ENCODE data around the gene EXOC4. TPM values are rescaled to one million over a fixed set of nuclear protein-coding genes. Genes with fewer than 3 reads are reported as not detected.

EXOC4 gene
- total and polyA plus RNA-seq, 2 donors (not counting 1 experiment from before 2014, with no cell fraction given) = 79.6 to 158 TPM

DNA sequence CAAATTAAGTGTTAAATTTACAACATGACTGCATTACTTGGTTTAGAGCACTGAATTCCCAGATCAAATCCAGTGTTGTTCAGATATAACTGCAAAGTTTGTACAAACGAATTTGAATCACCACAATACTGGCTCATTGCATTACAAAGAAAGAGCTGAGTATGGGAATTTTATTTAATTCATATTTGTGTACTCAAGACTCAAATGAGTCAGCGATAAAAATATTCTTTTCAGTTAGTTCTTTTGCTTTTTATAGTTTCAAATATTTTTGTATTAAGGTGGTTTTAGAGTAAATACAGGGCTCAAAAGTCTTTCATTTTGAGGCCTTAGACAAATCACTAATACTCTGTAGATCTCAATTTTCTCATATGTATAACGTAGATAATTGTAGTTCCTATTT, 805.6 kb downstream of the EXOC4 start:
- Histone ChIP-seq H2AFZ (ENCODE audit: low read length) (no peak overlapping the region), H3K4me3 (replicated peaks in 1 of 4; ENCODE audit: control extremely low read depth in 1 of 4, insufficient read depth in 1 of 4, low read depth in 3 of 4, low read length in 4 of 4) (no peak overlapping the region), H3K4me1 (ENCODE audit: control insufficient read depth, extremely low read depth, insufficient read depth, low read length) (no peaks in the 10 kb centered on the region), H3K36me3 (ENCODE audit: control insufficient read depth, insufficient read depth, low read length) (no peaks in the 10 kb centered on the region), H3K9ac (ENCODE audit: insufficient read depth, low read length) (no peak overlapping the region), H3K27me3 (ENCODE audit: control insufficient read depth, insufficient read depth, low read length) (no peaks in the 10 kb centered on the region), H3K4me2 (ENCODE audit: extremely low read depth, insufficient read depth, low read length) (no peak overlapping the region), H3K79me2 (ENCODE audit: control insufficient read depth, insufficient read depth, low read length) (no peaks in the 10 kb centered on the region), H3K9me3 (ENCODE audit: control insufficient read depth, insufficient read depth, low read depth, low read length) (no peaks in the 10 kb centered on the region), H4K20me1 (ENCODE audit: control insufficient read depth, extremely low read depth, insufficient read depth, low read length) (no peaks in the 10 kb centered on the region), H3K27ac (ENCODE audit: insufficient read depth, low read length) (no peak overlapping the region)
- no peak for TF ChIP-seq EZH2 (IDR thresholded peaks at IDR 0.05; ENCODE audit: low read length, missing control alignments)
- TF ChIP-seq, protein P1, sequence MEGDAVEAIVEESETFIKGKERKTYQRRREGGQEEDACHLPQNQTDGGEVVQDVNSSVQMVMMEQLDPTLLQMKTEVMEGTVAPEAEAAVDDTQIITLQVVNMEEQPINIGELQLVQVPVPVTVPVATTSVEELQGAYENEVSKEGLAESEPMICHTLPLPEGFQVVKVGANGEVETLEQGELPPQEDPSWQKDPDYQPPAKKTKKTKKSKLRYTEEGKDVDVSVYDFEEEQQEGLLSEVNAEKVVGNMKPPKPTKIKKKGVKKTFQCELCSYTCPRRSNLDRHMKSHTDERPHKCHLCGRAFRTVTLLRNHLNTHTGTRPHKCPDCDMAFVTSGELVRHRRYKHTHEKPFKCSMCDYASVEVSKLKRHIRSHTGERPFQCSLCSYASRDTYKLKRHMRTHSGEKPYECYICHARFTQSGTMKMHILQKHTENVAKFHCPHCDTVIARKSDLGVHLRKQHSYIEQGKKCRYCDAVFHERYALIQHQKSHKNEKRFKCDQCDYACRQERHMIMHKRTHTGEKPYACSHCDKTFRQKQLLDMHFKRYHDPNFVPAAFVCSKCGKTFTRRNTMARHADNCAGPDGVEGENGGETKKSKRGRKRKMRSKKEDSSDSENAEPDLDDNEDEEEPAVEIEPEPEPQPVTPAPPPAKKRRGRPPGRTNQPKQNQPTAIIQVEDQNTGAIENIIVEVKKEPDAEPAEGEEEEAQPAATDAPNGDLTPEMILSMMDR (conservative IDR thresholded peaks at IDR 0.05 in 1 of 2, IDR thresholded peaks at IDR 0.05 in 1 of 2; ENCODE audit: low read depth in 1 of 2, low read length in 2 of 2) = no peak
- DNase-seq (ENCODE audit: low read depth in 2 of 2) = no peak

DNA sequence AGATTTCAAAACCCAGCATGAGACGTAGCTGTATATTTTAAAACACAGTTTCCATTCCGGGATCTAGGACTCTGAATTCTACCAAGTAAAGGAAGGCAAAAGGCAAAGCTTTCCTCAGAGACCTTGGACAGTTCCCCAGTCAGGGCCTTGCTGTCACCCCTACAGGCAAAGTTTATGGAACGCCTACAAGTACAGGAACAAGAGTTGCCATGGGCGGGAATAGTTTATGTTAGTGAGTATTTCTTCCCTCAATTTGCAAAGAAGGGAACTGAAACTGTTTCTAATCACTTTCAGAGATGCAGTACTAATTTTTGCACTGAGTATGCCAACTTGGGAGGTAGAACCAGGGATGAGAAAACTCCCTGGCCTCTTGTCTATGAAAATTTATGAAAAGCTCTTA, 806.1 kb downstream of the EXOC4 start:
- Histone ChIP-seq H2AFZ (ENCODE audit: low read length) (no peak overlapping the region), H3K27me3 (ENCODE audit: control insufficient read depth, insufficient read depth, low read length) (no peaks in the 10 kb centered on the region)
- TF ChIP-seq, protein P1 (conservative IDR thresholded peaks at IDR 0.05 in 1 of 2, IDR thresholded peaks at IDR 0.05 in 1 of 2; ENCODE audit: low read depth in 1 of 2, low read length in 2 of 2) = peak in 1 of 2 donors; percentile 7
- no peak for TF ChIP-seq EZH2 (IDR thresholded peaks at IDR 0.05; ENCODE audit: low read length, missing control alignments)

DNA sequence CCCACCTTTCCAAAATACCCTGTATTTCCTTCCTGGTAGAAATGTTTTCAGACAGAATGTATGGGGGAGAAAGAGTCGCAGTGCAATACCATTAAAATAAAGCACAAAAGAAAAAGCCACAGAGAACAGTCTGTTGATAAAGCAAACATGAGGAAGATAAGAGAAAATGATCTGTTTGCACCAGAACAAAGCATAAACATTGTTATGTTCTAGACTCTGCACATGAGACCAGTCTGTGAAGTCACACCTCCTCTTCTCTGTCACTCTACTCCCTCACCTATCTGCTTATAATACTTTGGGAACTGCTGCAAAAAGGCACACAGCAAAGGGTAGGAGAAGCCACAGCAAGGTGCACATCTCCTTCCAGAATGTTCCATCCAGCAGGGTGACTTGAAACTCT, 807.0 kb downstream of the EXOC4 start:
- no peaks in the 10 kb centered on the region for H3K4me1 ChIP-seq (ENCODE audit: control insufficient read depth, extremely low read depth, insufficient read depth, low read length)
- no peaks in the 10 kb centered on the region for H4K20me1 ChIP-seq (ENCODE audit: control insufficient read depth, extremely low read depth, insufficient read depth, low read length)
- no peak overlapping the region for H3K9ac ChIP-seq (ENCODE audit: insufficient read depth, low read length)
- no peak overlapping the region for H2AFZ ChIP-seq (ENCODE audit: low read length)
- no peak for DNase-seq (ENCODE audit: low read depth in 2 of 2)
- H3K4me3 ChIP-seq (replicated peaks in 1 of 4; ENCODE audit: control extremely low read depth in 1 of 4, insufficient read depth in 1 of 4, low read depth in 3 of 4, low read length in 4 of 4) = no peak overlapping the region
- no peaks in the 10 kb centered on the region for H3K27me3 ChIP-seq (ENCODE audit: control insufficient read depth, insufficient read depth, low read length)
- H3K36me3 ChIP-seq (ENCODE audit: control insufficient read depth, insufficient read depth, low read length) = no peaks in the 10 kb centered on the region
- no peak overlapping the region for H3K4me2 ChIP-seq (ENCODE audit: extremely low read depth, insufficient read depth, low read length)
- TF ChIP-seq, protein P1 (conservative IDR thresholded peaks at IDR 0.05 in 1 of 2, IDR thresholded peaks at IDR 0.05 in 1 of 2; ENCODE audit: low read depth in 1 of 2, low read length in 2 of 2) = no peak
- TF ChIP-seq EZH2 (IDR thresholded peaks at IDR 0.05; ENCODE audit: low read length, missing control alignments) = no peak
- H3K9me3 ChIP-seq (ENCODE audit: control insufficient read depth, insufficient read depth, low read depth, low read length) = no peaks in the 10 kb centered on the region
- H3K27ac ChIP-seq (ENCODE audit: insufficient read depth, low read length) = no peak overlapping the region
- no peaks in the 10 kb centered on the region for H3K79me2 ChIP-seq (ENCODE audit: control insufficient read depth, insufficient read depth, low read length)

More for the DNA sequence above, 806.1 kb downstream of the EXOC4 start:
- Histone ChIP-seq H3K4me3 (replicated peaks in 1 of 4; ENCODE audit: control extremely low read depth in 1 of 4, insufficient read depth in 1 of 4, low read depth in 3 of 4, low read length in 4 of 4) (no peak overlapping the region), H3K4me2 (ENCODE audit: extremely low read depth, insufficient read depth, low read length) (no peak overlapping the region), H3K4me1 (ENCODE audit: control insufficient read depth, extremely low read depth, insufficient read depth, low read length) (no peaks in the 10 kb centered on the region), H3K9ac (ENCODE audit: insufficient read depth, low read length) (no peak overlapping the region), H4K20me1 (ENCODE audit: control insufficient read depth, extremely low read depth, insufficient read depth, low read length) (no peaks in the 10 kb centered on the region), H3K36me3 (ENCODE audit: control insufficient read depth, insufficient read depth, low read length) (no peaks in the 10 kb centered on the region), H3K9me3 (ENCODE audit: control insufficient read depth, insufficient read depth, low read depth, low read length) (no peaks in the 10 kb centered on the region), H3K27ac (ENCODE audit: insufficient read depth, low read length) (no peak overlapping the region), H3K79me2 (ENCODE audit: control insufficient read depth, insufficient read depth, low read length) (no peaks in the 10 kb centered on the region)
- DNase-seq (ENCODE audit: low read depth in 2 of 2) = peak; percentile 3 to 22

All from fibroblast of lung (primary cell).